Activated naive CD8-positive, alpha-beta T cell treated with anti-CD3 and anti-CD28 coated beads, Interleukin-2, amount 50 U/mL, for 16 hours (primary cell): ENCODE measurements around the gene MACF1.
"Not testable (repeated sequence)": the region's sequence is repeated elsewhere in the genome, so short reads cannot be mapped to it uniquely, and the experiment has no call there.

ENCODE experiments used
- DNase-seq: peaks from one replicate; pipeline ENCODE4 v3.0.0-alpha.2; 2020; ENCODE audit warnings: low read depth, low spot score

Gene MACF1

GRCh38 chr1:39514710-39515124, 310.2 kb downstream of the MACF1 start:
- not testable (repeated sequence) for DNase-seq

GRCh38 chr1:39515131-39516086, 310.9 kb downstream of the MACF1 start:
- not testable (repeated sequence) for DNase-seq

DNA sequence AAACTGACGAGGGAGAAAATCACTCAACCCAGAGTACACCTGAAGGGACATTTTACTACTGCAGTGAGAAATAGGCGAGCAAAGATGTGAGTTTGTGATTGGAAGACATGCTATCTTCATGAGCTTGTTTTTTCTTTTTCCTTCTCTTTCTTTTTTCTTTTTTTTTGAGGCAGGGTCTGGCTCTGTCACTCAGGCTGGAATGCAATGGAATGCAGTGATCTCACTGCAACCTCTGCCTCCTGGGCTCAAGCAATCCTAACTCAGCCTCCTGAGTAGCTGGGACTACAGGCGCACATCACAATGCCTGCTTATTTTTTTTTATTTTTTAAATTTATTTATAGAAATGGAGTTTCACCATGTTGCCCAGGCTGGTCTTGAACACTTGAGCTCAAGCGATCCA, 312.3 kb downstream of the MACF1 start:
- not testable (repeated sequence) for DNase-seq

- not testable (repeated sequence) for DNase-seq
Measured at GRCh38 chr1:39517936-39518335, 313.4 kb downstream of the MACF1 start.

GRCh38 chr1:39519376-39519775, 314.9 kb downstream of the MACF1 start:
- DNase-seq = not testable (repeated sequence)

GRCh38 chr1:39522221-39522620, 317.7 kb downstream of the MACF1 start:
- DNase-seq = not testable (repeated sequence)

DNA sequence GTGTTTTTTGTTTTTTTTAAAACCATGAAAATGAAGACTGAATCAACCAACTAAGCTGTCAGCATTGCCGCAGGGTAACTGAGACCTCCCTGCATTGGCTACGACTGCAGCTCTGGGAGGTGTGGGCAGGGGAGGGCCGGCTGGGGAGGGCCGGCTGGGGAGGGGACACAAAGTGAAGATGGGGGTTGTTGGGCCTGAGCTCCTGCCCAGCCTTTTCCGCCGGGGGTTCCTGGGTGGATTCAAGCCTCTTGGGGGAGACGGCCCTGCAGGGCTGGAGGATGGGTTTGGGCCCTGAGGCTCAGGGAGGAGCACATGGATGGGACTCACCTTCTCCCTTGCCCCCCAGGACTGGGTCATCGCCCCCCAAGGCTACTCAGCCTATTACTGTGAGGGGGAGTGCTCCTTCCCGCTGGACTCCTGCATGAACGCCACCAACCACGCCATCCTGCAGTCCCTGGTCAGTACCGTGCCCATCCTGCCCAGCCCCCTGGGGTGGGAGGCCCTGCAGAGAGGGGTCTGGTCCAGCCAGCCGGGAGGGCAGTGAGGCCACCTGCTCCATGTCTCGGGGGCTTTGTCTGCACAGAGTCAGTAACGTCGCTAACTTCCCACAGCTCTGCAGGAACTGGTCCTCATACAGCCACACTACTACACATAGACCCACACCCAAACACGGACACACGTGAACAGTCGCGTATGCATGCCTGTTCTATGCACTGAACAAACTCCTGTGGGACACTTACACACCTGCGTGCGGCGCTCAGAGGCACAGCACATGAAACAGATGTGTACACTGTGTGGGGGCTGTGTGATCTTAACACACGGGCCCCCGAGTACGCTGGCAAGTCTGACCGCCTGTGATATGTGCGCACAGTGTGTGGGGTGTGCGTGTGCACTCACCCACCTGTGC, 318.4 kb downstream of the MACF1 start:
- no peak for DNase-seq

DNA sequence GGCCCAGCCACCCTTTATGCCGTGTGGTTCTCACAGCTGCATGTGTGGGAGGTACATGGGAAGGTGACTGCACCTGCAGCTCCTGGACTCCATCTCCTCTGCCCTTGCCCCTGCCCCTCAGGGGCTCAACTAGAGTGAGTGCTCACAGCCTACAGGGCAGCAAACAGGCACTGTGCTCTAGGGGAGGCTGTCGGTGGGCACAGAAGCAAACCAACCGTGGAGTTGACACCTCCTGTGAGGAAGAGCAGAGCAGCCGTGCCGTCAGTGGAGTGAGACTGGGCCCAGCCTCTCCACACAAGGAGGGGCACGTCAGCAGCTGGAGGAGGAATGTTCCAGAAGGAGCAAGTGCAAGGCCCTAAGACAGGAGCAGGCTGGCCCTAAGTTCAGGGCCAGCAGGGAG, 319.7 kb downstream of the MACF1 start:
- no peak for DNase-seq

DNA sequence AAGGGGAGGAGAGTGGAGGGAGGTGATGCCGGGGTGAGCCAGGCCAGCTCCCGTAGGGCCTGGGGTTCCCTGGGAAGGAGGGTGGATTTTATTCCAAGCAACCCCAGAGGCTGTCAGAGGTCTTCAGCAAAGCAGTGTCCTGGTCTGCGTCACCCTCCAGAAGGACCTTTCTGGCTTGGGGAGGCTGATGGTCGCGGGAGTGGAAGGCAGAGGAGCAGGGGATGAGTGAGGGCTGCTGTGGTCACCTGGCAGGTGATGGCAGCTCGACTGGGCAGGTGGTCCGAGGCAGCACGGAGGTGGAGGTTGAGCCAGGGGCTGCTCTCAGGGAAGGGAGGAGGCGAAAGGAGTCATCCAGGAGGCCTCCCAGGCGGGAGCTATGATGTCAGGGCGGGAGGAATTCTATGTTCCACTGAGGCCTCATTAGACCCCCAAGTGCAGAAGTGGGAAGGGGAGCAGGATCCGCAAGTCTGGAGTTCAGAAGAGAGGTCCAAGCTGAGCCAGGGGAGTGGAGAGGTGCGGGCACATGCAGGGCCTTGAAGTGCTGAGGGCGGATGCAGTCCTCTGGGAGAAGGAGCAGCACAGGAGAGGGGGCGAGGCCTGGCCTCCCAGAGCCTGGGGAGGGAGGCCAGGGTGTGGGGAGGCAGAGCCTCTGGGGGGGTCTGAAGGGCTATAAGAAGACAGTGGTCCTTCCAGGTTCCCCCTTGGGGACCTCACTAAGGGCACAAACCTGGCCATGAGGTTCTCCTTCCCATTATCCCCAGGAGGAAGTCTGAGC, 320.3 kb downstream of the MACF1 start:
- no peak for DNase-seq

- no peak for DNase-seq
Measured at GRCh38 chr1:39525366-39526165, 321.1 kb downstream of the MACF1 start.

GRCh38 chr1:39526466-39527189, 322.1 kb downstream of the MACF1 start:
- DNase-seq = no peak

- not testable (repeated sequence) for DNase-seq
Measured at GRCh38 chr1:39527190-39527579, 322.7 kb downstream of the MACF1 start.

DNA sequence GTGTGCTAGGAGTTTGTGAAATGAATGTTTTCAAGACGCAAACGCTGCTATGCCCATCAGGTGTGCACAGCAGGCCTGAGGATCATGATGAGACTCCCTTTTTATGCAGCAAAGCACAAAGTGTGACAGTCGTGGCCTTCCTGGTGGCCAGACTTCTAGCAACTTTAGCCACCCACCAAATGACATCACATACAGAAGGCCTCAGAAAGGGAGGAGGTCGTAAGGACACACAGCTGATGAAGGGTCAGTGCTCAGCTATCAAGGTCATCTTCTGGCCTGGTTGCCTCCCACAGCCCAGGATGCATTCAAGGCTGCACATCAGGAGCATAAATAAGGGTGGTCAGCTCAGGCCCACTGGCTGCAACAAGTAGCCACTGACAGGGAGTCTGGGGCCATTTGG, 323.6 kb downstream of the MACF1 start:
- DNase-seq = no peak

GRCh38 chr1:39529901-39530535, 325.5 kb downstream of the MACF1 start:
- DNase-seq = no peak

DNA sequence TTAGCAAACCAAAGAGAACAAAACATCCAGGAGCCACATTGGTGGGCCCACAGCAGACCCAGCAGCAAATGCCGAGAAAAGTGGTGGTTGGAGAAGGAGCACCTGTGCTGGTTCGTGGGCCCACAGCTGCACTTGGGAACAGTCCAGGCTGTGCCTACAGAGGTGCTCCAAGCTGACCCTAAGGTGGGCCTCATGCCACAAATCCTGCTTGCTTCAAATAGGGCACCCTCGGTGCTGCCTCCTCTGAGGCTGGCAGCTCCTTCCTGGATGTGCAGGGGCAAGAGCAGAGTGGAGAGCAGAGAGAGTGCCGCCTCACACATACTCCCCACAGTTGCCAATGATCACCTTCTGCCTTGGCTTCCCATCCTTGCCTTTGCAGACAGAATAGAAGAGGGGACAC, 327.0 kb downstream of the MACF1 start:
- no peak for DNase-seq

- DNase-seq = no peak
Measured at GRCh38 chr1:39533442-39533841, 328.9 kb downstream of the MACF1 start.
